GM12801 (cell line): ENCODE measurements around the gene NMNAT1.

ENCODE experiments used
- TF ChIP-seq, protein P1 (sequence below): IDR thresholded peaks from one replicate; pipeline ENCODE4 v1.5.1; 2011; ENCODE audit warnings: control low read depth; ENCODE audit not compliant: insufficient read length; ENCODE audit errors: extremely low read depth

Gene NMNAT1

DNA sequence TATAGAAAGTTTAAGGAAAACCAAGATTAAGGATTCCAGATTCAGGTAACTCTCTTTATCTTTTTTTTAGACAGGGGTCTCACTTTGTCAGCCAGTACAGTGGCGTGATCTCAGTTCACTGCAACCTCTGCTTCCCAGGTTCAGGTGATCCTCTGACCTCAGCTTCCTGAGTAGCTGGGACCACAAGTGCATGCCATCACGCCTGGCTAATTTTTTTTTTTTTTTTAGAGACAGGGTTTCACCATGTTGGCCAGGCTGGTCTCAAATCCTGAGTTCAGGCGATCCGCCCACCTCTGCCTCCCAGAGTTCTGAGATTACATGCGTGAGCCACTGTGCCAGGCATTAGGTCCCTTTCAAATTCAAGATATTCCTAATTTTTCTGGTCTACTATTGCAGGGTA, 16.0 kb upstream of the NMNAT1 start:
- TF ChIP-seq, protein P1, sequence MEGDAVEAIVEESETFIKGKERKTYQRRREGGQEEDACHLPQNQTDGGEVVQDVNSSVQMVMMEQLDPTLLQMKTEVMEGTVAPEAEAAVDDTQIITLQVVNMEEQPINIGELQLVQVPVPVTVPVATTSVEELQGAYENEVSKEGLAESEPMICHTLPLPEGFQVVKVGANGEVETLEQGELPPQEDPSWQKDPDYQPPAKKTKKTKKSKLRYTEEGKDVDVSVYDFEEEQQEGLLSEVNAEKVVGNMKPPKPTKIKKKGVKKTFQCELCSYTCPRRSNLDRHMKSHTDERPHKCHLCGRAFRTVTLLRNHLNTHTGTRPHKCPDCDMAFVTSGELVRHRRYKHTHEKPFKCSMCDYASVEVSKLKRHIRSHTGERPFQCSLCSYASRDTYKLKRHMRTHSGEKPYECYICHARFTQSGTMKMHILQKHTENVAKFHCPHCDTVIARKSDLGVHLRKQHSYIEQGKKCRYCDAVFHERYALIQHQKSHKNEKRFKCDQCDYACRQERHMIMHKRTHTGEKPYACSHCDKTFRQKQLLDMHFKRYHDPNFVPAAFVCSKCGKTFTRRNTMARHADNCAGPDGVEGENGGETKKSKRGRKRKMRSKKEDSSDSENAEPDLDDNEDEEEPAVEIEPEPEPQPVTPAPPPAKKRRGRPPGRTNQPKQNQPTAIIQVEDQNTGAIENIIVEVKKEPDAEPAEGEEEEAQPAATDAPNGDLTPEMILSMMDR: no peak

DNA sequence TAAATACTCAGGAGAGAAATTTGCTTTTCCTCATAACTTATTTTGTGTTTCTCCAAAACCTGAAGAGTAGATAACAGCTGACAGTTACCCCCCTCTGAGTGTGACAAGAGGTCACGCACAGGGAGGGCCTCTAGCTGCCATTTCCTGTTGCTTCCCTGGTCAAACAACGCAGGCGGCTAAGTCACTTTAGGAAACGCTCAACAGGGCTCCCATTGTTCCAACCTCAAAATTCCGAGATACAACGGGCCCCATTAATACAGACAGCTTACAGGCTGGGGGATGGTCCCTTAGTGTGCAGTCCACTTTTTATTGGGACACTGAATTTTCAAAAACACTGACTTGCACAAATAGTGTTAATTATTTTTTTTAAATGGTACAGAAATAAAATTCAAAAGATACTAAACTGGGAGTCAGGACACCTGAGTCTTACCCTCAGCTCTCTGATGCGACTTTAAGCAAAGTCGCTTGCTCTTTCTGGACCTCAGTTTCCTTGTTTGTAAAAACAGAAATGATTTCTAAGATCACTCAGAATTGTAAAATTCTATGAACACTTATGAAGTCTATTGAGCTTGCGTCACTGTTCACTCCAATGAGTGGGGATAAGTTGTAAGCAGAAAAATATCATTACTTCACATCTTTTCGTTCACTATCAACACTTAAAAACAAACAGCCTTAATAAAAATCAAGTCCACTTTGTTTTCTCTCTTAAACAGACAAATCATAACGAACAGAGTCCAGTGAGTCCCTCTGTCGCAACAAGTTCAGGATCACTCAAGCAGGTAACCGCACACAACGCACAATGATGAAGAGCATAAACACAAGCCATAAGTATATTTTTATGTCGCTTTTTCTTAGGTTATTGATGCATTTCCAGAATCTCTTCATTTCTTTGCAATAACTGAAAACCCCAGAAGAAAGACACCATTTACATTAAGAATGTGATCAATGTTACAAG, 13.6 kb upstream of the NMNAT1 start:
- TF ChIP-seq, protein P1: no peak

- TF ChIP-seq, protein P1: peak; percentile 35
Observed at GRCh38 chr1:9942399-9942938, 806 bp upstream of the NMNAT1 start.

DNA sequence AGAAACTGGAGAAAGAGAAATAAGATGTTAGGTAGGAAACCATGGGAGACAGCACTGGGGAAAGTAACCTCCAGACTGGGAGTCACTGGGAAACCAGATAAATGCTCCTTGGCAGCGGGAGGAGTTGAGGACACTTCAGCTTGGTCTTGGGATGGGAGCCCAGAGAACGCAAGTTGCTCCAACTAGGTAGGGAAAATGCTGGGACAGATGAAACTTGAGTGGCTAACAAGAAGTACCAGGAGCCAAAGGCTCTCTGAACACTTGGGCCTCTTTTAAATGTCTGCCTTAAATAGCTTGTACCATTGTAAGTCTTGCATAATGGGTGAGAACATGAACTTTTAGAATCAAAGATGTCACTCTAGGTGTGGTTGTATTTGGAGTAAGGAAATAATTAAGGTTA, 3.0 kb downstream of the NMNAT1 start:
- TF ChIP-seq, protein P1: no peak

DNA sequence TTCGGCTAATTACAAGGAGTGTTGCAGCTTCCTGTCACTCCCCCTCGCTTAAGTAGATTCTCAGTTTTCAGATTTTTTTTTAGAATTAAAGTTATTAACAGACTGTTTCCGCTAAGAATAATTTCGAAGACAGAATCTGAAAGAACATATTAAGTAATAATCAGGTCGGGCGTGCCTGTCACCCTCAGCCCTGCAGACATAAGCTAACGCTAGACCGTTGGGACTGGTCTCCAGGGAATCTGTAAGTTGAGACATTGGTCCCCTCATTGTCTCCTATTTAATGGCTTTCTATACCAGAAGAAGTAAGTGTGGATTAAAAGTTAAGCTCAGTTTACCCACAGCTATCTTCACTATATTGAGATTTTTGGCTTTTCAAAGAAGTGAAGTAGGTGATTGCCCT, 14.5 kb downstream of the NMNAT1 start:
- TF ChIP-seq, protein P1: no peak

GRCh38 chr1:9960011-9960410, 16.7 kb downstream of the NMNAT1 start:
- TF ChIP-seq, protein P1: no peak

GRCh38 chr1:9960706-9961562, 17.7 kb downstream of the NMNAT1 start:
- TF ChIP-seq, protein P1: no peak
